OCI-LY1 (cell line): Measurements from ENCODE around the gene PLK2.

Source experiments
- EZH2 ChIP-seq: fragments of 200-600 bp; sonication (generic), shearing (Covaris generic); IDR thresholded peaks from 2 replicates; pipeline ENCODE4 v1.8.0; 2017; ENCODE audit warnings: borderline replicate concordance, mixed run types, mild to moderate bottlenecking, antibody characterized with exemption, low read length, moderate library complexity, mixed read lengths
- TF ChIP-seq, protein P1 (sequence below): fragments of 200-600 bp; sonication (generic), shearing (Covaris generic); IDR thresholded peaks from 2 replicates; pipeline ENCODE4 v1.5.1; 2017; ENCODE audit warnings: mild to moderate bottlenecking, antibody characterized with exemption, low read length, moderate library complexity, mixed read lengths

DNA sequence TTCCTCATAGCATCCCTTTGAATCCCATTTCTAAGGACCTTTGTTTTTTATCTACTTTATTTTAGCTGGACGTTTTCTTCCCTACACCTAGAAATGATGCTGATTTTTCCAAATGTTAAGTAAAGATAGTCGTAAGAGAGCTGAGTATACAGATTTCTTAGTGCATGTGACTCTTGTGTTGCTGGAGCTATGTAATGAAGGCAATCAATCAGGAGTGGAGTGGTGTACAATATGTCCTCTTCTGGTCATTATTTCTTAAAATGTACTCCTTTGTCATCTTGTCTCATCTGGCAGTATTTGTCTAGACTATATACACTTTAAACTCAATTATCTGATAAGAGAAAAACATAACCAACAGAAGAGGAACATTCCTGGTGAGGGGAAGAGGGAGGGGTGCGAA is 44.9 kb upstream of the PLK2 start:
- no peak for TF ChIP-seq EZH2
- TF ChIP-seq, protein P1, sequence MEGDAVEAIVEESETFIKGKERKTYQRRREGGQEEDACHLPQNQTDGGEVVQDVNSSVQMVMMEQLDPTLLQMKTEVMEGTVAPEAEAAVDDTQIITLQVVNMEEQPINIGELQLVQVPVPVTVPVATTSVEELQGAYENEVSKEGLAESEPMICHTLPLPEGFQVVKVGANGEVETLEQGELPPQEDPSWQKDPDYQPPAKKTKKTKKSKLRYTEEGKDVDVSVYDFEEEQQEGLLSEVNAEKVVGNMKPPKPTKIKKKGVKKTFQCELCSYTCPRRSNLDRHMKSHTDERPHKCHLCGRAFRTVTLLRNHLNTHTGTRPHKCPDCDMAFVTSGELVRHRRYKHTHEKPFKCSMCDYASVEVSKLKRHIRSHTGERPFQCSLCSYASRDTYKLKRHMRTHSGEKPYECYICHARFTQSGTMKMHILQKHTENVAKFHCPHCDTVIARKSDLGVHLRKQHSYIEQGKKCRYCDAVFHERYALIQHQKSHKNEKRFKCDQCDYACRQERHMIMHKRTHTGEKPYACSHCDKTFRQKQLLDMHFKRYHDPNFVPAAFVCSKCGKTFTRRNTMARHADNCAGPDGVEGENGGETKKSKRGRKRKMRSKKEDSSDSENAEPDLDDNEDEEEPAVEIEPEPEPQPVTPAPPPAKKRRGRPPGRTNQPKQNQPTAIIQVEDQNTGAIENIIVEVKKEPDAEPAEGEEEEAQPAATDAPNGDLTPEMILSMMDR, result no peak
